HCT116 (cell line): ENCODE measurements around the gene TMTC2.
A peak's percentile ranks its signal among the peaks of the same experiment; 100 is the strongest.

Experiments used
- POLR2A ChIP-seq: IDR thresholded peaks from 2 replicates; pipeline ENCODE4 v1.7.0; 2011; ENCODE audit warnings: borderline replicate concordance; ENCODE audit not compliant: insufficient read depth, insufficient read length; ENCODE audit errors: extremely low read depth
- POLR2AphosphoS5 ChIP-seq: IDR thresholded peaks from 2 replicates; pipeline ENCODE4 v1.6.1; 2011; ENCODE audit warnings: mild to moderate bottlenecking, low read depth, low read length, moderate library complexity
- TF ChIP-seq, protein P1 (sequence below), 3 experiments: fragments of 200-600 bp in 1 of 3; sonication (generic) in 1 of 3; IDR thresholded peaks in 2 of 3; conservative IDR thresholded peaks in 1 of 3; 2 replicates each; pipeline ENCODE4 v1.5.1; 2012 to 2017; ENCODE audit warnings: low read depth in 2 of 3, low read length in 2 of 3, antibody characterized with exemption in 1 of 3, borderline replicate concordance in 1 of 3, control low read depth in 1 of 3, mild to moderate bottlenecking in 1 of 3, mixed read lengths in 1 of 3, mixed run types in 1 of 3, moderate library complexity in 1 of 3; ENCODE audit not compliant: insufficient read depth in 1 of 3
- TF ChIP-seq, protein P2 (sequence below): IDR thresholded peaks from 2 replicates; pipeline ENCODE4 v1.6.1; 2012

- TF ChIP-seq POLR2AphosphoS5: peak; percentile 9; the same call in 1 of the 2 replicates
- TF ChIP-seq POLR2A: no peak
- TF ChIP-seq, protein P1, sequence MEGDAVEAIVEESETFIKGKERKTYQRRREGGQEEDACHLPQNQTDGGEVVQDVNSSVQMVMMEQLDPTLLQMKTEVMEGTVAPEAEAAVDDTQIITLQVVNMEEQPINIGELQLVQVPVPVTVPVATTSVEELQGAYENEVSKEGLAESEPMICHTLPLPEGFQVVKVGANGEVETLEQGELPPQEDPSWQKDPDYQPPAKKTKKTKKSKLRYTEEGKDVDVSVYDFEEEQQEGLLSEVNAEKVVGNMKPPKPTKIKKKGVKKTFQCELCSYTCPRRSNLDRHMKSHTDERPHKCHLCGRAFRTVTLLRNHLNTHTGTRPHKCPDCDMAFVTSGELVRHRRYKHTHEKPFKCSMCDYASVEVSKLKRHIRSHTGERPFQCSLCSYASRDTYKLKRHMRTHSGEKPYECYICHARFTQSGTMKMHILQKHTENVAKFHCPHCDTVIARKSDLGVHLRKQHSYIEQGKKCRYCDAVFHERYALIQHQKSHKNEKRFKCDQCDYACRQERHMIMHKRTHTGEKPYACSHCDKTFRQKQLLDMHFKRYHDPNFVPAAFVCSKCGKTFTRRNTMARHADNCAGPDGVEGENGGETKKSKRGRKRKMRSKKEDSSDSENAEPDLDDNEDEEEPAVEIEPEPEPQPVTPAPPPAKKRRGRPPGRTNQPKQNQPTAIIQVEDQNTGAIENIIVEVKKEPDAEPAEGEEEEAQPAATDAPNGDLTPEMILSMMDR (IDR thresholded peaks at IDR 0.05 in 2 of 3, conservative IDR thresholded peaks at IDR 0.05 in 1 of 3; ENCODE audit: borderline replicate concordance in 1 of 3, insufficient read depth in 1 of 3, low read depth in 2 of 3, low read length in 2 of 3): no peak
- TF ChIP-seq, protein P2, sequence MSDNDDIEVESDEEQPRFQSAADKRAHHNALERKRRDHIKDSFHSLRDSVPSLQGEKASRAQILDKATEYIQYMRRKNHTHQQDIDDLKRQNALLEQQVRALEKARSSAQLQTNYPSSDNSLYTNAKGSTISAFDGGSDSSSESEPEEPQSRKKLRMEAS: peak; percentile 4; the same call in 1 of the 2 replicates
These were observed 610 bp downstream of the TMTC2 start for GRCh38 chr12:82687021-82688011.
